K562 (cell line): Measurements from ENCODE around the gene OR2F2. TPM values are rescaled to one million over a fixed set of nuclear protein-coding genes. Genes with fewer than 3 reads are reported as not detected.

Experiments used
- AFF1 ChIP-seq, 2 experiments: fragments of 450-650 bp; IDR thresholded peaks; 2 replicates each; pipeline ENCODE4 v1.6.1; 2018; ENCODE audit warnings: mild to moderate bottlenecking in 2 of 2, low read depth in 1 of 2; ENCODE audit not compliant: partially characterized antibody in 2 of 2
- C11orf30 ChIP-seq: fragments of 450-650 bp; IDR thresholded peaks from 2 replicates; pipeline ENCODE4 v1.6.1; 2016; ENCODE audit warnings: low read depth, mild to moderate bottlenecking
- DNMT1 ChIP-seq: fragments of 450-650 bp; IDR thresholded peaks from 2 replicates; pipeline ENCODE4 v1.6.1; 2016; ENCODE audit warnings: antibody characterized with exemption, mild to moderate bottlenecking
- MBD1 ChIP-seq: fragments of 250-450 bp; sonication (Bioruptor Pico); IDR thresholded peaks from 2 replicates; pipeline ENCODE4 v1.8.0; 2022; ENCODE audit warnings: inconsistent platforms
- PHF21A ChIP-seq: fragments of 450-650 bp; IDR thresholded peaks from 2 replicates; pipeline ENCODE4 v1.6.1; 2017; ENCODE audit warnings: low read depth, borderline replicate concordance
- PKNOX1 ChIP-seq: fragments of 450-650 bp; IDR thresholded peaks from 2 replicates; pipeline ENCODE4 v1.6.1; 2016
- POLR2AphosphoS2 ChIP-seq: IDR thresholded peaks from 2 replicates; pipeline ENCODE4 v1.6.1; 2012; ENCODE audit warnings: low read length, improper control_type of control experiment
- POLR3A ChIP-seq: IDR thresholded peaks from 2 replicates; pipeline ENCODE4 v1.6.1; 2011; ENCODE audit warnings: borderline replicate concordance, mild to moderate bottlenecking, moderate library complexity; ENCODE audit not compliant: insufficient read length, insufficient read depth; ENCODE audit errors: extremely low read depth
- RFX5 ChIP-seq: IDR thresholded peaks from 2 replicates; pipeline ENCODE4 v1.6.1; 2011; ENCODE audit warnings: low read depth, mild to moderate bottlenecking, improper control_type of control experiment, low read length
- ZNF133 ChIP-seq: fragments of 250-450 bp; sonication (Bioruptor Pico); IDR thresholded peaks from 2 replicates; pipeline ENCODE4 v1.4.0; 2020; ENCODE audit warnings: mild to moderate bottlenecking
- ZNF184 ChIP-seq: sonication (generic); formaldehyde crosslinking; IDR thresholded peaks from 2 replicates; pipeline ENCODE4 v1.5.0; 2020; ENCODE audit warnings: missing genetic modification reagents
- ZNF395 ChIP-seq: fragments of 200-800 bp; sonication (Bioruptor generic); IDR thresholded peaks from 2 replicates; pipeline ENCODE4 v1.6.1; 2017; ENCODE audit warnings: missing genetic modification characterization, missing compliant biosample characterization
- ZNF398 ChIP-seq: fragments of 250-450 bp; sonication (Bioruptor Pico); IDR thresholded peaks from 2 replicates; pipeline ENCODE4 v1.8.0; 2021; ENCODE audit warnings: moderate library complexity, mild to moderate bottlenecking, inconsistent platforms
- ZNF740 ChIP-seq, 3 experiments: fragments of 200-800 bp in 1 of 3; sonication (Bioruptor generic) in 1 of 3; sonication (generic) in 1 of 3; formaldehyde crosslinking in 1 of 3; IDR thresholded peaks; 2 replicates each; pipeline versions ENCODE4 v1.6.1 to v1.8.0; 2016 to 2022; ENCODE audit warnings: mild to moderate bottlenecking in 2 of 3, missing compliant biosample characterization in 2 of 3, missing genetic modification characterization in 2 of 3, missing genetic modification reagents in 1 of 3
- ZNF785 ChIP-seq: fragments of 250-450 bp; sonication (Bioruptor Pico); IDR thresholded peaks from 2 replicates; pipeline ENCODE4 v1.4.0; 2020; ENCODE audit warnings: mild to moderate bottlenecking
- polyA plus RNA-seq, 8 experiments: library from polyadenylated mRNA; depleted of rRNA in 4 of 8; stranded (reverse) in 5 of 8; unstranded in 3 of 8; fragments of >200 nt; fragmentation: Nextera tagmentation in 2 of 8; fragmentation: Illumina TruSeq in 1 of 8; extraction: Ambion mirVana in 2 of 8; extraction: Trizol in 1 of 8; gene quantifications; 2 replicates each; pipeline versions ENCODE4 v1.2.1 to v1.2.3, GENCODE V29; 2011 to 2014; ENCODE audit warnings: inconsistent platforms in 1 of 8, missing spikeins in 1 of 8
- total RNA-seq, 7 experiments: library from RNA; depleted of rRNA in 6 of 7; stranded (reverse); fragments of >200 nt in 6 of 7; fragmentation: Illumina TruSeq in 2 of 7; extraction: Trizol in 2 of 7; gene quantifications; 2 replicates each; pipeline versions ENCODE4 v1.2.1 to v1.2.3, GENCODE V29; 2011 to 2021; ENCODE audit warnings: low replicate concordance in 1 of 7

The OR2F2 gene
- total and polyA plus RNA-seq, 9 of the 15 experiments (the other 6 are each of a cell fraction or from before 2014, with no cell fraction given), result not detected

GRCh38 chr7:143901668-143902331 lies 33.2 kb upstream of the OR2F2 start, which contains the start of gene TCAF1 (continued):
- TF ChIP-seq ZNF395 (CRISPR knock-in tag), result peak; percentile 80
- TF ChIP-seq AFF1 (IDR thresholded peaks at IDR 0.05; ENCODE audit: low read depth in 1 of 2, partially characterized antibody in 2 of 2), result peak; percentile 65 to 72
- no peak for TF ChIP-seq C11orf30
- TF ChIP-seq PKNOX1, result no peak; the same call in 1 of the 2 replicates
- TF ChIP-seq DNMT1, result no peak
- TF ChIP-seq POLR3A, result no peak
- TF ChIP-seq ZNF184 (CRISPR knock-in tag), result no peak
- no peak for TF ChIP-seq PHF21A
- no peak for TF ChIP-seq ZNF398 (CRISPR knock-in tag)
- no peak for TF ChIP-seq MBD1
- no peak for TF ChIP-seq POLR2AphosphoS2
- peak; percentile 81 for TF ChIP-seq ZNF740 (CRISPR knock-in tag; IDR thresholded peaks at IDR 0.05)
- TF ChIP-seq ZNF740 (tag; IDR thresholded peaks at IDR 0.05), result peak in 1 of 2 experiments; percentile 69; a peak in 2 of 4 replicates
- no peak for TF ChIP-seq ZNF785 (CRISPR knock-in tag)
- peak; percentile 49; the same call in 1 of the 2 replicates for TF ChIP-seq ZNF133
- TF ChIP-seq RFX5, result no peak
